SK-N-SH treated with all-trans-retinoic acid at 6 μM for 48 hours (cell line): ENCODE measurements around the gene ROPN1.
"Not testable (repeated sequence)": the region's sequence is repeated elsewhere in the genome, so short reads cannot be mapped to it uniquely, and the experiment has no call there.

ENCODE experiments used
- TCF4 ChIP-seq: fragments of 250-450 bp; sonication (Bioruptor Pico); IDR thresholded peaks from 2 replicates; pipeline ENCODE4 v1.8.0; 2021; ENCODE audit warnings: mild to moderate bottlenecking, moderate library complexity, borderline replicate concordance
- ZNF565 ChIP-seq: fragments of 450-650 bp; formaldehyde crosslinking; conservative IDR thresholded peaks from 2 replicates; pipeline ENCODE4 v1.5.0; 2020; ENCODE audit warnings: low read depth, mild to moderate bottlenecking, moderate library complexity
- ZNF8 ChIP-seq: fragments of 450-650 bp; formaldehyde crosslinking; IDR thresholded peaks from 2 replicates; pipeline ENCODE4 v1.5.0; 2020; ENCODE audit warnings: mild to moderate bottlenecking, moderate library complexity
- TF ChIP-seq, protein P1 (sequence below): fragments of 250-450 bp; sonication (Bioruptor Pico); IDR thresholded peaks from 2 replicates; pipeline ENCODE4 v1.5.1; 2021; ENCODE audit warnings: mild to moderate bottlenecking, moderate library complexity
- TF ChIP-seq, protein P2 (sequence below): fragments of 250-450 bp; sonication (Bioruptor Pico); IDR thresholded peaks from 2 replicates; pipeline ENCODE4 v1.8.0; 2020; ENCODE audit warnings: mild to moderate bottlenecking, moderate library complexity, borderline replicate concordance

DNA sequence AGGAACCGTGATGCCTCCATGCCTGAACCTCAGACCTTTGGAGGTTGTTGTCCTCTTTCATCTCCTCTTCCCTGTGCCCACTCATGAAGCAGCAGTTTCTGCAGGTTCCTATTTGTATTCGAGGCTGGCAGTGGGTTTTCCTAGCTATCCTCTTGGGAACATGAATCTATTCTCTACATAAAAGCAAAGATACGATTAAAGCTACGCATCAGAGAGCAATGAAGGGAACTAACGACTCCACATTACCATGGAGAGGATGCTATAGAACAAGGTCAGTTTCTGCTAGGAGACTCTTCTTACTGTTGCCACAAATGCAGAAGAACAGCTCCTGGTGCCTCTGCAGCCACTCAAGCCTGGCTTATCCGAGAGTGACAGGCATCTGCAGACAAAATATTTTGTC lies 9.4 kb upstream of the ROPN1 start:
- TF ChIP-seq ZNF8; ZNF565 (CRISPR knock-in tag); TCF4 (CRISPR knock-in tag): not testable (repeated sequence)
- TF ChIP-seq, protein P1, sequence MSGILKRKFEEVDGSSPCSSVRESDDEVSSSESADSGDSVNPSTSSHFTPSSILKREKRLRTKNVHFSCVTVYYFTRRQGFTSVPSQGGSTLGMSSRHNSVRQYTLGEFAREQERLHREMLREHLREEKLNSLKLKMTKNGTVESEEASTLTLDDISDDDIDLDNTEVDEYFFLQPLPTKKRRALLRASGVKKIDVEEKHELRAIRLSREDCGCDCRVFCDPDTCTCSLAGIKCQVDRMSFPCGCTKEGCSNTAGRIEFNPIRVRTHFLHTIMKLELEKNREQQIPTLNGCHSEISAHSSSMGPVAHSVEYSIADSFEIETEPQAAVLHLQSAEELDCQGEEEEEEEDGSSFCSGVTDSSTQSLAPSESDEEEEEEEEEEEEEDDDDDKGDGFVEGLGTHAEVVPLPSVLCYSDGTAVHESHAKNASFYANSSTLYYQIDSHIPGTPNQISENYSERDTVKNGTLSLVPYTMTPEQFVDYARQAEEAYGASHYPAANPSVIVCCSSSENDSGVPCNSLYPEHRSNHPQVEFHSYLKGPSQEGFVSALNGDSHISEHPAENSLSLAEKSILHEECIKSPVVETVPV = not testable (repeated sequence)
- TF ChIP-seq, protein P2, sequence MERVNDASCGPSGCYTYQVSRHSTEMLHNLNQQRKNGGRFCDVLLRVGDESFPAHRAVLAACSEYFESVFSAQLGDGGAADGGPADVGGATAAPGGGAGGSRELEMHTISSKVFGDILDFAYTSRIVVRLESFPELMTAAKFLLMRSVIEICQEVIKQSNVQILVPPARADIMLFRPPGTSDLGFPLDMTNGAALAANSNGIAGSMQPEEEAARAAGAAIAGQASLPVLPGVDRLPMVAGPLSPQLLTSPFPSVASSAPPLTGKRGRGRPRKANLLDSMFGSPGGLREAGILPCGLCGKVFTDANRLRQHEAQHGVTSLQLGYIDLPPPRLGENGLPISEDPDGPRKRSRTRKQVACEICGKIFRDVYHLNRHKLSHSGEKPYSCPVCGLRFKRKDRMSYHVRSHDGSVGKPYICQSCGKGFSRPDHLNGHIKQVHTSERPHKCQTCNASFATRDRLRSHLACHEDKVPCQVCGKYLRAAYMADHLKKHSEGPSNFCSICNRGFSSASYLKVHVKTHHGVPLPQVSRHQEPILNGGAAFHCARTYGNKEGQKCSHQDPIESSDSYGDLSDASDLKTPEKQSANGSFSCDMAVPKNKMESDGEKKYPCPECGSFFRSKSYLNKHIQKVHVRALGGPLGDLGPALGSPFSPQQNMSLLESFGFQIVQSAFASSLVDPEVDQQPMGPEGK (CRISPR knock-in tag) = not testable (repeated sequence)
